Transverse colon (tissue), 4 donors: ENCODE results near the gene PEX14.

ENCODE experiments used
- CTCF ChIP-seq, 5 experiments: fragments of 200-600 bp in 3 of 5; fragments of 450-650 bp in 2 of 5; sonication (generic) in 3 of 5; IDR thresholded peaks; 1 replicate in 2 of 5; 2 replicates in 3 of 5; pipeline ENCODE4 v1.5.1; 2016 to 2017; ENCODE audit warnings: antibody characterized with exemption in 5 of 5, inconsistent platforms in 3 of 5, mild to moderate bottlenecking in 2 of 5, moderate library complexity in 1 of 5
- POLR2A ChIP-seq: fragments of 450-650 bp; IDR thresholded peaks from one replicate; pipeline ENCODE4 v1.6.1; 2016; ENCODE audit warnings: antibody characterized with exemption, mild to moderate bottlenecking, moderate library complexity
- POLR2AphosphoS5 ChIP-seq, 3 donors: sonication (generic); formaldehyde crosslinking; IDR thresholded peaks; one replicate each; pipeline ENCODE4 v1.6.1; 2016; ENCODE audit warnings: antibody characterized with exemption in 3 of 3

GRCh38 chr1:10634075-10634427 lies 159.3 kb downstream of the PEX14 start:
- no peak for TF ChIP-seq CTCF (IDR thresholded peaks at IDR 0.05)
- TF ChIP-seq POLR2AphosphoS5 (IDR thresholded peaks at IDR 0.05) = no peak
- no peak for TF ChIP-seq POLR2A
